ENCODE data around the gene GID4.

GID4 gene

GRCh38 chr17:18094409-18094807, 55.2 kb downstream of the GID4 start:
- no peak for DNase-seq (ENCODE audit: low read depth)
- no peak overlapping the region for H3K4me3 ChIP-seq (ENCODE audit: low read depth, low read length)
- TF ChIP-seq CTCF (IDR thresholded peaks at IDR 0.05; ENCODE audit: control insufficient read depth, extremely low read depth, insufficient read depth) = no peak

GRCh38 chr17:18099516-18099915, 60.3 kb downstream of the GID4 start:
- TF ChIP-seq CTCF (IDR thresholded peaks at IDR 0.05; ENCODE audit: control insufficient read depth, extremely low read depth, insufficient read depth) = no peak
- no peak for DNase-seq (ENCODE audit: low read depth)
- no peak overlapping the region for H3K4me3 ChIP-seq (ENCODE audit: low read depth, low read length)

- no peak for DNase-seq (ENCODE audit: low read depth)
- H3K4me3 ChIP-seq (ENCODE audit: low read depth, low read length) = no peak overlapping the region
- TF ChIP-seq CTCF (IDR thresholded peaks at IDR 0.05; ENCODE audit: control insufficient read depth, extremely low read depth, insufficient read depth) = no peak
These were observed 61.4 kb downstream of the GID4 start for GRCh38 chr17:18100616-18101015.

- no peak for DNase-seq (ENCODE audit: low read depth)
- no peak overlapping the region for H3K4me3 ChIP-seq (ENCODE audit: low read depth, low read length)
- no peak for TF ChIP-seq CTCF (IDR thresholded peaks at IDR 0.05; ENCODE audit: control insufficient read depth, extremely low read depth, insufficient read depth)
These were observed 62.6 kb downstream of the GID4 start for GRCh38 chr17:18101828-18102227.

- no peak for TF ChIP-seq CTCF (IDR thresholded peaks at IDR 0.05; ENCODE audit: control insufficient read depth, extremely low read depth, insufficient read depth)
- no peak for DNase-seq (ENCODE audit: low read depth)
These were observed 63.4 kb downstream of the GID4 start for GRCh38 chr17:18102640-18103039.

GRCh38 chr17:18105027-18105426, 65.8 kb downstream of the GID4 start:
- H3K4me3 ChIP-seq (ENCODE audit: low read depth, low read length) = no peak overlapping the region
- no peak for TF ChIP-seq CTCF (IDR thresholded peaks at IDR 0.05; ENCODE audit: control insufficient read depth, extremely low read depth, insufficient read depth)

More at GRCh38 chr17:18102640-18103039, 63.4 kb downstream of the GID4 start:
- no peak overlapping the region for H3K4me3 ChIP-seq (ENCODE audit: low read depth, low read length)

GRCh38 chr17:18105595-18105994, 66.4 kb downstream of the GID4 start:
- no peak overlapping the region for H3K4me3 ChIP-seq (ENCODE audit: low read depth, low read length)
- no peak for DNase-seq (ENCODE audit: low read depth)
- TF ChIP-seq CTCF (IDR thresholded peaks at IDR 0.05; ENCODE audit: control insufficient read depth, extremely low read depth, insufficient read depth) = no peak

More at GRCh38 chr17:18105027-18105426, 65.8 kb downstream of the GID4 start:
- DNase-seq (ENCODE audit: low read depth) = no peak

Data from LNCaP clone FGC (cell line).